Endothelial cell (in vitro differentiated cells): Measurements from ENCODE around the gene TBKBP1. TPM values are rescaled to one million over a fixed set of nuclear protein-coding genes. Genes with fewer than 3 reads are reported as not detected.

Source experiments
- DNase-seq: peaks from one replicate; pipeline ENCODE4 v3.0.0; 2021; ENCODE audit warnings: low spot score
- H3K27ac Mint-ChIP-seq: one replicate; pipeline ENCODE4 v1.8.0; 2021; ENCODE audit warnings: mixed read lengths, inconsistent platforms; ENCODE audit not compliant: unreplicated experiment
- H3K27me3 Mint-ChIP-seq: one replicate; pipeline ENCODE4 v1.8.0; 2021; ENCODE audit warnings: mild to moderate bottlenecking, moderate library complexity, mixed read lengths, inconsistent platforms; ENCODE audit not compliant: unreplicated experiment
- H3K36me3 Mint-ChIP-seq: one replicate; pipeline ENCODE4 v1.8.0; 2021; ENCODE audit warnings: mild to moderate bottlenecking, low read depth, mixed read lengths, inconsistent platforms; ENCODE audit not compliant: unreplicated experiment
- H3K4me1 Mint-ChIP-seq: one replicate; pipeline ENCODE4 v1.8.0; 2021; ENCODE audit warnings: mild to moderate bottlenecking, mixed read lengths, inconsistent platforms; ENCODE audit not compliant: unreplicated experiment
- H3K4me3 Mint-ChIP-seq: one replicate; pipeline ENCODE4 v1.8.0; 2021; ENCODE audit warnings: mild to moderate bottlenecking, mixed read lengths, inconsistent platforms; ENCODE audit not compliant: unreplicated experiment
- H3K9me3 Mint-ChIP-seq: one replicate; pipeline ENCODE4 v1.8.0; 2021; ENCODE audit warnings: mixed read lengths, inconsistent platforms; ENCODE audit not compliant: unreplicated experiment
- CTCF ChIP-seq: fragments of 200-600 bp; sonication (generic); IDR thresholded peaks from one replicate; pipeline ENCODE4 v1.5.0; 2021; ENCODE audit warnings: antibody characterized with exemption; ENCODE audit not compliant: unreplicated experiment
- total RNA-seq: library from RNA; stranded (reverse); fragmentation: NEBNext Ultra II Directional; extraction: Animal tissue kit (Norgen Biotek cat#: 25700); gene quantifications from one replicate; pipeline ENCODE4 v1.2.1, GENCODE V29; 2021; ENCODE audit not compliant: unreplicated experiment

Gene TBKBP1
- total RNA-seq, 1 donor from 2014 or later, result 31.4 TPM

- Mint-ChIP-seq H3K36me3 (peaks cover 3% of the 10 kb centered on the region), H3K9me3 (no peaks in the 10 kb centered on the region), H3K27me3 (peaks cover 25% of the 10 kb centered on the region), H3K4me3 (peak overlapping the region; percentile 59), H3K27ac (no peak overlapping the region), H3K4me1 (peaks cover 29% of the 10 kb centered on the region)
- DNase-seq, result no peak
- no peak for TF ChIP-seq CTCF
Observed at GRCh38 chr17:47732399-47733046, 38.6 kb downstream of the TBKBP1 start.

- Mint-ChIP-seq H3K9me3 (no peaks in the 10 kb centered on the region), H3K27me3 (peaks cover 25% of the 10 kb centered on the region), H3K36me3 (peaks cover 3% of the 10 kb centered on the region), H3K4me3 (peak within 1 kb of the TSS; percentile 88), H3K27ac (peak within 1 kb of the TSS; percentile 54), H3K4me1 (peaks cover 29% of the 10 kb centered on the region)
- TF ChIP-seq CTCF, result peak; percentile 33
- peak; percentile 61 for DNase-seq
Observed at GRCh38 chr17:47733047-47733673, 39.2 kb downstream of the TBKBP1 start, which contains the start of gene TBX21. Gene TBX21, plus strand, starts transcription at chr17:47733236. Its CDS starts 219 bp downstream, at chr17:47733455.

- Mint-ChIP-seq H3K27ac (peak overlapping the region; percentile 54), H3K27me3 (peaks cover 26% of the 10 kb centered on the region), H3K36me3 (peaks cover 3% of the 10 kb centered on the region), H3K4me1 (peaks cover 29% of the 10 kb centered on the region), H3K4me3 (peak overlapping the region; percentile 88), H3K9me3 (no peaks in the 10 kb centered on the region)
- DNase-seq, result no peak
- no peak for TF ChIP-seq CTCF
Observed at GRCh38 chr17:47733674-47734410, 39.9 kb downstream of the TBKBP1 start.

GRCh38 chr17:47735139-47735464, 41.1 kb downstream of the TBKBP1 start:
- H3K27me3 Mint-ChIP-seq, result peaks cover 24% of the 10 kb centered on the region
- no peak overlapping the region for H3K4me3 Mint-ChIP-seq
- peaks cover 29% of the 10 kb centered on the region for H3K4me1 Mint-ChIP-seq
- no peak for DNase-seq
- H3K9me3 Mint-ChIP-seq, result no peaks in the 10 kb centered on the region
- H3K27ac Mint-ChIP-seq, result no peak overlapping the region
- H3K36me3 Mint-ChIP-seq, result peaks cover 3% of the 10 kb centered on the region
- no peak for TF ChIP-seq CTCF
